ENCODE results near the gene IWS1.

Gene IWS1

DNA sequence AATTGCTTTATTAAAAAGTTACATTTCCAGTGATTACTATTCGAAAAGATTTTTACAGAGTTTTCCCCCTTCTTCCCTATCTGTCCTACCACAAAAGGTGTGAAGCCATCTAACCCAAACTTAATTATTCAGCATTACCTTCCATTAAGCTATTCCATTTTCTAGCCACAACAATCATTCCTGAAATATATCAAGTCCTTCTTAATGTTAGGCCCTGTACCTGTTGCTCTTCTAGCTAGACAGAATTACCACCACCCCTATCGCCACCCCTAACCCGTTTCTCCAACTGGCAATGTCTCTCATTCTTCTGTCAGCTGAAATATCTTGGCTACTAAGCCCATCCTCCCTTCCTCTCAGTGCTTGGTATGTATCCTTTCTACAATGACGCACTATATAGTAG, 13.9 kb downstream of the IWS1 start:
- H3K4me3 ChIP-seq (replicated peaks in 1 of 2; ENCODE audit: low read depth in 2 of 2, low read length in 2 of 2): no peak overlapping the region
- DNase-seq (ENCODE audit: low read depth in 2 of 2): no peak
- TF ChIP-seq CTCF (IDR thresholded peaks at IDR 0.05; ENCODE audit: low read depth, low read length): no peak

- DNase-seq (ENCODE audit: low read depth in 2 of 2): no peak
- TF ChIP-seq CTCF (IDR thresholded peaks at IDR 0.05; ENCODE audit: low read depth, low read length): no peak
- H3K4me3 ChIP-seq (replicated peaks in 1 of 2; ENCODE audit: low read depth in 2 of 2, low read length in 2 of 2): no peak overlapping the region
Measured at GRCh38 chr2:127511917-127512316, 14.4 kb downstream of the IWS1 start.

GRCh38 chr2:127511090-127511695, 15.1 kb downstream of the IWS1 start:
- TF ChIP-seq CTCF (IDR thresholded peaks at IDR 0.05; ENCODE audit: low read depth, low read length): no peak
- DNase-seq (ENCODE audit: low read depth in 2 of 2): no peak

DNA sequence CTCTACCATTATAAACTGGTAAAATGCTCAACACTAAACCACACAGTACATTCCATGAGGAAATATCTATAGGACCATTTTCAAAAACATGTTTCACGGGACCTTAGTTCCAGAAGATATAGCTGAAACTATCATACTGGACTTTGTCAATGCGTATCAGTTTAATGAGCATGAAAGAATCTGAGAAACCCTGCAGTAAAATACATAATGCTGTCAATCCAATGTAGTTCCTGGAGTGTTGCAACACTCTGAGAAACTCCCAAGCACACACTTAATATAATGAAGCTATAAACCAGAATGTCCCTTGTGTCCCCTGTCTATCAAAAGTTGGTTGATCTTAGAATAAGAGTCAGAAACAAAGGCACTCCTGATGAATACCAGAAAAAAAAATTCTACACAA, 16.2 kb downstream of the IWS1 start:
- no peak overlapping the region for H3K4me3 ChIP-seq (replicated peaks in 1 of 2; ENCODE audit: low read depth in 2 of 2, low read length in 2 of 2)
- DNase-seq (ENCODE audit: low read depth in 2 of 2): no peak
- TF ChIP-seq CTCF (IDR thresholded peaks at IDR 0.05; ENCODE audit: low read depth, low read length): no peak

More at GRCh38 chr2:127511090-127511695, 15.1 kb downstream of the IWS1 start:
- H3K4me3 ChIP-seq (replicated peaks in 1 of 2; ENCODE audit: low read depth in 2 of 2, low read length in 2 of 2): no peak overlapping the region

- DNase-seq (ENCODE audit: low read depth in 2 of 2): peak; percentile 96 to 99
- H3K4me3 ChIP-seq (replicated peaks in 1 of 2; ENCODE audit: low read depth in 2 of 2, low read length in 2 of 2): no peak overlapping the region
- no peak for TF ChIP-seq CTCF (IDR thresholded peaks at IDR 0.05; ENCODE audit: low read depth, low read length)
Measured at GRCh38 chr2:127508631-127509034, 17.7 kb downstream of the IWS1 start.

DNA sequence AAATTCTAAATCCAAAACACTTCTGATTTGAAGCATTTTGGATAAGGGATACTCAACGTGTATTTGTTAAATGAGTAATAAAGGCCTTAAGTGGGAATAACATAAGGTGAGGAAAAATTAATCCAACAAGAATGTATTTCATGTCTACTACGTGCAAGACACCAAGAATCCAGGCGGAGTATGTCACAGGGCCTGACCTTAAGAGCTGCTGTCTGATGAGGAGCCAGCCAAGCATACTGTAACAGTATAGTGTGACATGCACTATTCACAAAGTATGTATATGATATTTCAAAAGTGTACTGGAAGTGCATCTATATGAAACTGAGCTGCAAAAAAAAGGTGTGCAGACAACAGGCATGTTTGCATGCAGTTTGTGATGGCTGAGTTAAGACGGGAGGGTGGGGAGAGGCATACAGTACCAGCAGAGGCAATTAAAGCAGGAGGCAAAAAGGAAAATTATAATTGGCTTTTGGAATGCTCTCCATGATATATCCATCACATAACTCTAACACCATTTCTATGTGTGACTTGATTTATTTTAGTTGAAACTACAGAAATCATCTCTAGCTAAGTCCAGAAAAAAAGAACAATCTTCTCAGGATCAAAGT, 18.2 kb downstream of the IWS1 start:
- TF ChIP-seq CTCF (IDR thresholded peaks at IDR 0.05; ENCODE audit: low read depth, low read length): no peak
- H3K4me3 ChIP-seq (replicated peaks in 1 of 2; ENCODE audit: low read depth in 2 of 2, low read length in 2 of 2): no peak overlapping the region
- peak in 1 of 2 donors; percentile 74 for DNase-seq (ENCODE audit: low read depth in 2 of 2)
